Prostate gland (tissue), 2 donors: Measurements from ENCODE around the gene SLC38A10.

Source experiments
- CTCF ChIP-seq, 4 experiments: fragments of 200-600 bp in 2 of 4; fragments of 450-650 bp in 2 of 4; sonication (generic) in 2 of 4; IDR thresholded peaks; 1 replicate in 3 of 4; 2 replicates in 1 of 4; pipeline ENCODE4 v1.5.1; 2016 to 2019; ENCODE audit warnings: antibody characterized with exemption in 4 of 4, mild to moderate bottlenecking in 2 of 4, moderate library complexity in 2 of 4
- POLR2A ChIP-seq: fragments of 450-650 bp; IDR thresholded peaks from one replicate; pipeline ENCODE4 v1.6.1; 2016; ENCODE audit warnings: antibody characterized with exemption, mild to moderate bottlenecking
- POLR2AphosphoS5 ChIP-seq: sonication (generic); formaldehyde crosslinking; IDR thresholded peaks from one replicate; pipeline ENCODE4 v1.6.1; 2017; ENCODE audit warnings: antibody characterized with exemption

DNA sequence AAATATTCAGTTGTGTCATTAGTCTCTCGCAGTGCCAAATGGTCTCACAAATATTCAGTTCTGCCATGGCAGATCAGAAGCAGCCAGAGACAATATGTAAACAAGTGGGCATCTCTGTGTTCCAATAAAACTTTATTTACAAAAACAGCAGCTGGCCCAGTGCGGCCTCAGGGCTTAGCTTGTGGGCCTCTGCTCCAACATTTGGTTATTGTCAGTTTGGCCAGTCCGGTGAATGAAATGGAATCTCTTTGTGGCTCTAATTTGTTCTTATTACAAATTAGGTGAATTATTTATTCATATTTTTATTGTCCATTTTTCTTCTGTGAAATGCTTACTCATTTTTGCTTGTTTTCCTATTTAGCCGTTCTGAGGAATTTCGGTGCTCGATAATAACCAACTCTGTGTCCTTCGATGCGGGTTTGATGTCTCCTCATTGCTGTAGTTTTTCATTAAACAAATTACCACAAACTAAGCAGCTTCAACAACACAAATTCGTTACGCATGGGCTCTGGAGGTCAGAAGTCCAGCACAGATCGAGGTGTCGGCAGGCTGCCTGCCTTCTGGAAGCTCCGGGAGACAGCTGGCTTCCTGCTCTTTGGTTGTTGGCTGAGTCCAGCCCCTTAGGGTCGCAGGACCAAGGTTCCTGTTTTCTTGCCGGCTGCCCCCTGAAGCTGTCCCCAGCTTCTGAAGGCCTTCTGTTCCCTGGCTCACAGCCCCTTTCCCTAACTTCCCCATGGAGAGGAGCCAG lies 4.1 kb upstream of the SLC38A10 start:
- TF ChIP-seq CTCF (IDR thresholded peaks at IDR 0.05) (no peak), POLR2A (no peak), POLR2AphosphoS5 (no peak)
